HEK293 (cell line): Measurements from ENCODE around the gene TTYH2.

Experiments
- CTCF ChIA-PET: fragments of 350-600 bp; formaldehyde crosslinking; extraction: SDS; loops from one replicate; lab custom pipeline; 2021; ENCODE audit warnings: antibody characterized with exemption; lab: Yijun Ruan, JAX
- POLR2A ChIA-PET: fragments of 300-600 bp; formaldehyde crosslinking; extraction: SDS; loops from one replicate; lab custom pipeline; 2020; ENCODE audit warnings: antibody characterized with exemption, inconsistent platforms; lab: Yijun Ruan, JAX
- H3K27ac ChIP-seq: fragments of 200-500 bp; sonication (Bioruptor generic); 2 replicates; pipeline ENCODE4 v1.5.1; 2014; ENCODE audit warnings: low read depth, low read length, control low read depth, inconsistent platforms; ENCODE audit errors: extremely low read depth
- H3K36me3 ChIP-seq, 2 experiments: fragments of 200-500 bp in 1 of 2; sonication (Bioruptor generic) in 1 of 2; 1 replicate in 1 of 2; 2 replicates in 1 of 2; pipeline ENCODE4 v1.5.1; 2014 to 2017; ENCODE audit warnings: inconsistent platforms in 2 of 2, low read length in 2 of 2; ENCODE audit not compliant: control insufficient read depth in 2 of 2, insufficient read depth in 1 of 2
- H3K4me1 ChIP-seq: fragments of 200-500 bp; sonication (Bioruptor generic); 2 replicates; pipeline ENCODE4 v1.5.1; 2014; ENCODE audit warnings: mild to moderate bottlenecking, low read length, inconsistent platforms; ENCODE audit not compliant: control insufficient read depth, insufficient read depth
- H3K4me3 ChIP-seq: 2 replicates; pipeline ENCODE4 v1.5.1; 2011; ENCODE audit warnings: low read depth, mild to moderate bottlenecking, control low read depth, low read length, moderate library complexity
- H3K9me3 ChIP-seq: fragments of 200-500 bp; sonication (Bioruptor generic); 2 replicates; pipeline ENCODE4 v1.5.1; 2014; ENCODE audit warnings: low read depth, low read length, inconsistent platforms; ENCODE audit not compliant: control insufficient read depth, insufficient read depth
- EGR2 ChIP-seq: fragments of 450-650 bp; formaldehyde crosslinking; IDR thresholded peaks from 2 replicates; pipeline ENCODE4 v1.5.1; 2016; ENCODE audit warnings: low read depth, missing biosample characterization, missing genetic modification characterization
- GLI4 ChIP-seq: fragments of 450-650 bp; formaldehyde crosslinking; IDR thresholded peaks from 2 replicates; pipeline ENCODE4 v1.5.1; 2016; ENCODE audit warnings: missing biosample characterization, missing genetic modification characterization
- ZNF175 ChIP-seq: fragments of 450-650 bp; formaldehyde crosslinking; IDR thresholded peaks from 2 replicates; pipeline ENCODE4 v1.5.1; 2016; ENCODE audit warnings: missing biosample characterization, missing genetic modification characterization
- ZNF239 ChIP-seq: fragments of 450-650 bp; formaldehyde crosslinking; IDR thresholded peaks from 2 replicates; pipeline ENCODE4 v1.5.1; 2016; ENCODE audit warnings: missing biosample characterization, missing genetic modification characterization
- ZNF292 ChIP-seq: fragments of 450-650 bp; formaldehyde crosslinking; IDR thresholded peaks from 2 replicates; pipeline ENCODE4 v1.5.1; 2016; ENCODE audit warnings: low read depth, missing biosample characterization, missing genetic modification characterization, borderline replicate concordance
- ZNF311 ChIP-seq: fragments of 450-650 bp; formaldehyde crosslinking; IDR thresholded peaks from 2 replicates; pipeline ENCODE4 v1.5.1; 2017; ENCODE audit warnings: missing biosample characterization, missing genetic modification characterization, borderline replicate concordance
- ZNF560 ChIP-seq: fragments of 450-650 bp; formaldehyde crosslinking; IDR thresholded peaks from 2 replicates; pipeline ENCODE4 v1.5.1; 2017; ENCODE audit warnings: missing biosample characterization, missing genetic modification characterization, borderline replicate concordance
- ZNF600 ChIP-seq: fragments of 450-650 bp; formaldehyde crosslinking; IDR thresholded peaks from 2 replicates; pipeline ENCODE4 v1.5.1; 2016; ENCODE audit warnings: missing biosample characterization, missing genetic modification characterization
- ZNF610 ChIP-seq: fragments of 450-650 bp; formaldehyde crosslinking; IDR thresholded peaks from 2 replicates; pipeline ENCODE4 v1.5.1; 2016; ENCODE audit warnings: missing biosample characterization, missing genetic modification characterization, borderline replicate concordance
- ZNF621 ChIP-seq: fragments of 450-650 bp; formaldehyde crosslinking; IDR thresholded peaks from 2 replicates; pipeline ENCODE4 v1.5.1; 2017; ENCODE audit warnings: missing biosample characterization, missing genetic modification characterization
- ZNF626 ChIP-seq: fragments of 450-650 bp; sonication (Bioruptor Pico); formaldehyde crosslinking; IDR thresholded peaks from 2 replicates; pipeline ENCODE4 v1.5.1; 2018; ENCODE audit warnings: missing biosample characterization, missing genetic modification characterization, inconsistent platforms
- ZNF629 ChIP-seq: fragments of 450-650 bp; formaldehyde crosslinking; IDR thresholded peaks from 2 replicates; pipeline ENCODE4 v1.5.1; 2017; ENCODE audit warnings: missing biosample characterization, missing genetic modification characterization
- ZNF701 ChIP-seq: fragments of 450-650 bp; formaldehyde crosslinking; IDR thresholded peaks from 2 replicates; pipeline ENCODE4 v1.5.1; 2016; ENCODE audit warnings: missing biosample characterization, missing genetic modification characterization
- ZNF830 ChIP-seq: fragments of 450-650 bp; IDR thresholded peaks from 2 replicates; pipeline ENCODE4 v1.5.0; 2018; ENCODE audit warnings: missing biosample characterization, missing genetic modification characterization, low read depth, mild to moderate bottlenecking, moderate library complexity
- ZXDB ChIP-seq: fragments of 450-650 bp; formaldehyde crosslinking; IDR thresholded peaks from 2 replicates; pipeline ENCODE4 v1.5.1; 2016; ENCODE audit warnings: missing biosample characterization, missing genetic modification characterization
- TF ChIP-seq, protein P1 (sequence below): fragments of 450-650 bp; formaldehyde crosslinking; IDR thresholded peaks from 2 replicates; pipeline ENCODE4 v1.5.1; 2016; ENCODE audit warnings: missing biosample characterization, missing genetic modification characterization
- TF ChIP-seq, protein P2 (sequence below): fragments of 450-650 bp; formaldehyde crosslinking; IDR thresholded peaks from 2 replicates; pipeline ENCODE4 v1.5.1; 2016; ENCODE audit warnings: missing biosample characterization, missing genetic modification characterization
- TF ChIP-seq, protein P3 (sequence below): fragments of 450-650 bp; formaldehyde crosslinking; IDR thresholded peaks from 2 replicates; pipeline ENCODE4 v1.5.1; 2017; ENCODE audit warnings: missing biosample characterization, missing genetic modification characterization
- TF ChIP-seq, protein P4 (sequence below): fragments of 450-650 bp; formaldehyde crosslinking; IDR thresholded peaks from 2 replicates; pipeline ENCODE4 v1.5.1; 2017; ENCODE audit warnings: missing biosample characterization, mild to moderate bottlenecking, missing genetic modification characterization, moderate library complexity
- TF ChIP-seq, protein P5 (sequence below): fragments of 450-650 bp; formaldehyde crosslinking; optimal IDR thresholded peaks from 2 replicates; pipeline ENCODE3; 2016; ENCODE audit warnings: missing biosample characterization, mild to moderate bottlenecking, missing genetic modification characterization

Gene TTYH2

DNA sequence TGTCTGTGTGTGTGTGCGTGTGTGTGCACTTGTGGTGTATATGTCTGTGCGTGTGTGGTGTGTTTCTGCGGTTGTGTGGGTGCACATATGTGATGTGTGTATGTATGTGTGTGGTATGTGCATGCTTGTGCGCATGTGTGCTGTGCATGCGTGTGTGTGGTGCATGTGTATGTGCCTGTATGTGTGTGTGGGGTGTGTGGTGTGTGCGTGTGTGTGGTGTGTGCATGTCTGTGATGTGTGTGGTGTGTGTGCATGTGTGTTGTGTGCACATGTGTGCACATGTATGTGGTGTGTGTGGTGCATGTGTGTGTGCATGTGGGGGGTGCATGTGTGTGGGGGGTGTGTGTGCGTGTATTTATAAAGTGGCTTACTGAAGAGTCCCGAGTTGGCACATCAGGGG, 37.7 kb downstream of the TTYH2 start:
- Histone ChIP-seq H3K4me3 (no peak overlapping the region), H3K4me1 (no peaks in the 10 kb centered on the region), H3K9me3 (no peaks in the 10 kb centered on the region), H3K27ac (no peak overlapping the region), H3K36me3 (no peaks in the 10 kb centered on the region; a peak in 1 of 3 replicates)
- TF ChIP-seq, protein P1, sequence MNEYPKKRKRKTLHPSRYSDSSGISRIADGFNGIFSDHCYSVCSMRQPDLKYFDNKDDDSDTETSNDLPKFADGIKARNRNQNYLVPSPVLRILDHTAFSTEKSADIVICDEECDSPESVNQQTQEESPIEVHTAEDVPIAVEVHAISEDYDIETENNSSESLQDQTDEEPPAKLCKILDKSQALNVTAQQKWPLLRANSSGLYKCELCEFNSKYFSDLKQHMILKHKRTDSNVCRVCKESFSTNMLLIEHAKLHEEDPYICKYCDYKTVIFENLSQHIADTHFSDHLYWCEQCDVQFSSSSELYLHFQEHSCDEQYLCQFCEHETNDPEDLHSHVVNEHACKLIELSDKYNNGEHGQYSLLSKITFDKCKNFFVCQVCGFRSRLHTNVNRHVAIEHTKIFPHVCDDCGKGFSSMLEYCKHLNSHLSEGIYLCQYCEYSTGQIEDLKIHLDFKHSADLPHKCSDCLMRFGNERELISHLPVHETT (tag by site-specific recombination), result no peak
- TF ChIP-seq, protein P2, sequence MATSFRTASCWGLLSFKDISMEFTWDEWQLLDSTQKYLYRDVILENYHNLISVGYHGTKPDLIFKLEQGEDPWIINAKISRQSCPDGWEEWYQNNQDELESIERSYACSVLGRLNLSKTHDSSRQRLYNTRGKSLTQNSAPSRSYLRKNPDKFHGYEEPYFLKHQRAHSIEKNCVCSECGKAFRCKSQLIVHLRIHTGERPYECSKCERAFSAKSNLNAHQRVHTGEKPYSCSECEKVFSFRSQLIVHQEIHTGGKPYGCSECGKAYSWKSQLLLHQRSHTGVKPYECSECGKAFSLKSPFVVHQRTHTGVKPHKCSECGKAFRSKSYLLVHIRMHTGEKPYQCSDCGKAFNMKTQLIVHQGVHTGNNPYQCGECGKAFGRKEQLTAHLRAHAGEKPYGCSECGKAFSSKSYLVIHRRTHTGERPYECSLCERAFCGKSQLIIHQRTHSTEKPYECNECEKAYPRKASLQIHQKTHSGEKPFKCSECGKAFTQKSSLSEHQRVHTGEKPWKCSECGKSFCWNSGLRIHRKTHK (tag by site-specific recombination), result 0 out of 2 replicates have a peak, but pooled peaks have one; percentile 20
- TF ChIP-seq ZNF629 (tag by site-specific recombination), result no peak
- TF ChIP-seq ZNF610 (tag by site-specific recombination), result no peak
- TF ChIP-seq, protein P3, sequence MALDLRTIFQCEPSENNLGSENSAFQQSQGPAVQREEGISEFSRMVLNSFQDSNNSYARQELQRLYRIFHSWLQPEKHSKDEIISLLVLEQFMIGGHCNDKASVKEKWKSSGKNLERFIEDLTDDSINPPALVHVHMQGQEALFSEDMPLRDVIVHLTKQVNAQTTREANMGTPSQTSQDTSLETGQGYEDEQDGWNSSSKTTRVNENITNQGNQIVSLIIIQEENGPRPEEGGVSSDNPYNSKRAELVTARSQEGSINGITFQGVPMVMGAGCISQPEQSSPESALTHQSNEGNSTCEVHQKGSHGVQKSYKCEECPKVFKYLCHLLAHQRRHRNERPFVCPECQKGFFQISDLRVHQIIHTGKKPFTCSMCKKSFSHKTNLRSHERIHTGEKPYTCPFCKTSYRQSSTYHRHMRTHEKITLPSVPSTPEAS (tag by site-specific recombination), result peak; percentile 94
- no peak for TF ChIP-seq ZNF560 (tag by site-specific recombination)
- TF ChIP-seq ZXDB (tag by site-specific recombination), result no peak
- ChIA-PET CTCF (interaction anchor here (0.6 to 1.4 kb wide), 2 partner anchors 110 to 206 kb away, joined by 3 to 4 read pairs; partner anchors contain the start of gene BTBD17), POLR2A (interaction anchor here (0.8 kb wide), 1 partner anchor 84 kb away, joined by 3 read pairs; no protein-coding TSS in a partner anchor)

DNA sequence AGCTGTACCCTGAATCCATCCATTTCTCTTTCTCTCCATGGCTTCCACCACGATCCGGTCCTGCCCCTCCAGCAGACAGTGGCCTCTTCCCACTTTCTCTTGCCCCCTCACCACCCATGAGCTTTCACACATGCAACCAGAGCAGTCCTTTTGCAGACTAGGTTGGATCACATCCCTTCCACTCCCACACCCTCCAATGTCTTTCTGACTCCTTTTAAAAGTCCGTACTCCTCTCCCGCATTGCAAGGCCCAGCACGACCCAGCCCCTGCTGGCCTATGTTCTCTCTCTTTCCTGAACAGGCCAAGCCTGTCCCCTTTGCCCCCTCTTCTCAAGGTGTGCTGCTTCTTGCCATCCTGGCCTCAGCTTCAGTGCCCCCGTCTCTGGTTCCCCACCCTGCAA, 38.2 kb downstream of the TTYH2 start:
- no peaks in the 10 kb centered on the region; a peak in 1 of 3 replicates for H3K36me3 ChIP-seq
- no peaks in the 10 kb centered on the region for H3K4me1 ChIP-seq
- no peaks in the 10 kb centered on the region for H3K9me3 ChIP-seq
- no peak overlapping the region for H3K4me3 ChIP-seq
- ChIA-PET CTCF (interaction anchor here (0.6 to 1.4 kb wide), 4 partner anchors 31 to 206 kb away, joined by 3 to 4 read pairs (median 4); partner anchors contain the start of gene BTBD17), POLR2A (interaction anchor here (0.8 kb wide), 1 partner anchor 84 kb away, joined by 3 read pairs; no protein-coding TSS in a partner anchor)
- TF ChIP-seq ZNF311 (no peak), ZNF830 (tag by site-specific recombination) (no peak), EGR2 (tag by site-specific recombination) (no peak), ZNF600 (tag by site-specific recombination) (peak; percentile 62)
- H3K27ac ChIP-seq, result no peak overlapping the region

DNA sequence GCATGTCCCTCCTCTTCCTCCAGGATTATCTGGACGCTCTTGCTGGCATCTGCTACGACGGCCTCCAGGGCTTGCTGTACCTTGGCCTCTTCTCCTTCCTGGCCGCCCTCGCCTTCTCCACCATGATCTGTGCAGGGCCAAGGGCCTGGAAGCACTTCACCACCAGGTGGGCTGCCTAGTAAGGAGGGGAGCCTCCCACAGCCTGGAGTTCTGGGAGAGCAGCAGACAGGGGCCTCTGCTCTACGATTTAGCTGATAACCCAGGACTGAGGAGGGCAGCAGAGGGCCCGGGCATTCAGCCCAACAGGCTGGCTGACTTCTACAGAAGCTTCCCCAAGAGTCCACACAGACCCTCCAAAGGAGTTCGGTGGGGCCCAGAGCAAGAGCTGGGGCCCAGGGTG, 38.8 kb downstream of the TTYH2 start:
- ChIA-PET CTCF (interaction anchor here (0.6 to 1.4 kb wide), 4 partner anchors 30 to 248 kb away, joined by 3 to 4 read pairs (median 3); no protein-coding TSS in a partner anchor), POLR2A (no interaction called here)
- no peak for TF ChIP-seq ZNF175 (tag by site-specific recombination)
- TF ChIP-seq ZNF626 (tag by site-specific recombination), result no peak
- TF ChIP-seq, protein P4, sequence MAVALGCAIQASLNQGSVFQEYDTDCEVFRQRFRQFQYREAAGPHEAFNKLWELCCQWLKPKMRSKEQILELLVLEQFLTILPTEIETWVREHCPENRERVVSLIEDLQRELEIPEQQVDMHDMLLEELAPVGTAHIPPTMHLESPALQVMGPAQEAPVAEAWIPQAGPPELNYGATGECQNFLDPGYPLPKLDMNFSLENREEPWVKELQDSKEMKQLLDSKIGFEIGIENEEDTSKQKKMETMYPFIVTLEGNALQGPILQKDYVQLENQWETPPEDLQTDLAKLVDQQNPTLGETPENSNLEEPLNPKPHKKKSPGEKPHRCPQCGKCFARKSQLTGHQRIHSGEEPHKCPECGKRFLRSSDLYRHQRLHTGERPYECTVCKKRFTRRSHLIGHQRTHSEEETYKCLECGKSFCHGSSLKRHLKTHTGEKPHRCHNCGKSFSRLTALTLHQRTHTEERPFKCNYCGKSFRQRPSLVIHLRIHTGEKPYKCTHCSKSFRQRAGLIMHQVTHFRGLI (tag by site-specific recombination), result no peak
- TF ChIP-seq, protein P5, sequence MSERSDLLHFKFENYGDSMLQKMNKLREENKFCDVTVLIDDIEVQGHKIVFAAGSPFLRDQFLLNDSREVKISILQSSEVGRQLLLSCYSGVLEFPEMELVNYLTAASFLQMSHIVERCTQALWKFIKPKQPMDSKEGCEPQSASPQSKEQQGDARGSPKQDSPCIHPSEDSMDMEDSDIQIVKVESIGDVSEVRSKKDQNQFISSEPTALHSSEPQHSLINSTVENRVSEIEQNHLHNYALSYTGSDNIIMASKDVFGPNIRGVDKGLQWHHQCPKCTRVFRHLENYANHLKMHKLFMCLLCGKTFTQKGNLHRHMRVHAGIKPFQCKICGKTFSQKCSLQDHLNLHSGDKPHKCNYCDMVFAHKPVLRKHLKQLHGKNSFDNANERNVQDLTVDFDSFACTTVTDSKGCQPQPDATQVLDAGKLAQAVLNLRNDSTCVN (tag by site-specific recombination), result no peak
- no peak for TF ChIP-seq ZNF292 (tag by site-specific recombination)
- TF ChIP-seq ZNF239 (tag by site-specific recombination), result no peak
- no peak for TF ChIP-seq ZNF701 (tag by site-specific recombination)
- TF ChIP-seq GLI4 (tag by site-specific recombination), result no peak
- TF ChIP-seq ZNF621 (tag by site-specific recombination), result no peak

More for the DNA sequence above, 38.8 kb downstream of the TTYH2 start:
- Histone ChIP-seq H3K9me3 (no peaks in the 10 kb centered on the region), H3K4me1 (no peaks in the 10 kb centered on the region), H3K36me3 (no peaks in the 10 kb centered on the region; a peak in 1 of 3 replicates), H3K4me3 (no peak overlapping the region), H3K27ac (no peak overlapping the region)
